ENCODE results near the gene SMIM38.

Gene SMIM38

DNA sequence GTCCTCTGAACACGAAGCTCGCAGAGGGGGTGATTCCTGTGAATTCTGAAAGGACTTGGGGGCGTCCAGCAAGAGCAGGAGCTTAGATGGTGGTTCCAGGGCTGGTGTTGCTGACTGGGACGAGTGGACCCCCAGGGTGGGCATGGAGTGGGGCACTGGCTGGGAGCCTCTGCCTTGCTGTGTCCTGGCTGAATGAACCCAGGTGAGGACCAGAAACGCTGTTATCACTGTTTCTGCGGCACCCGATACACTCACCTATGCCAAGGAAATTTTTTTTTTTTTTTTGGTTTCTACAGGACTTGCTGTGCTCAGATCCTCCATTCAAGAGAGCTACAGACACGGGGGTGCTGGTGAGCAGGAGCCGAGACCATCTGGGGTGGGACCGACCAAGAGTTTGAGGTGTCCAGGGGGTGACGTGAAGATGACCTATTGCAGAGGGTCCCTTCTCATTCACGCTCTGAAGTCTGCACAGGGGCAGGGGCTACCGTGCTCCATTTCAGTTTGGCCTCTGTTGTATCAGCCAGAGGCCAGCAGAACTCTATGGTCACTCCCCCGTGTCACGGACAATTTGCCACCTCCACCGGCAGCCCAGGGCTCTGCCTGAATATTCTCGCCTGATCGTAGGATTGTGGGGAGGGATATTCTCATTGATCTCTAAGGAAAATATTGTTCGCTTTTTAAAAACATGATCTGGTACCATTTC, 3.6 kb downstream of the SMIM38 start:
- no peak for DNase-seq (ENCODE audit: low read depth)

DNA sequence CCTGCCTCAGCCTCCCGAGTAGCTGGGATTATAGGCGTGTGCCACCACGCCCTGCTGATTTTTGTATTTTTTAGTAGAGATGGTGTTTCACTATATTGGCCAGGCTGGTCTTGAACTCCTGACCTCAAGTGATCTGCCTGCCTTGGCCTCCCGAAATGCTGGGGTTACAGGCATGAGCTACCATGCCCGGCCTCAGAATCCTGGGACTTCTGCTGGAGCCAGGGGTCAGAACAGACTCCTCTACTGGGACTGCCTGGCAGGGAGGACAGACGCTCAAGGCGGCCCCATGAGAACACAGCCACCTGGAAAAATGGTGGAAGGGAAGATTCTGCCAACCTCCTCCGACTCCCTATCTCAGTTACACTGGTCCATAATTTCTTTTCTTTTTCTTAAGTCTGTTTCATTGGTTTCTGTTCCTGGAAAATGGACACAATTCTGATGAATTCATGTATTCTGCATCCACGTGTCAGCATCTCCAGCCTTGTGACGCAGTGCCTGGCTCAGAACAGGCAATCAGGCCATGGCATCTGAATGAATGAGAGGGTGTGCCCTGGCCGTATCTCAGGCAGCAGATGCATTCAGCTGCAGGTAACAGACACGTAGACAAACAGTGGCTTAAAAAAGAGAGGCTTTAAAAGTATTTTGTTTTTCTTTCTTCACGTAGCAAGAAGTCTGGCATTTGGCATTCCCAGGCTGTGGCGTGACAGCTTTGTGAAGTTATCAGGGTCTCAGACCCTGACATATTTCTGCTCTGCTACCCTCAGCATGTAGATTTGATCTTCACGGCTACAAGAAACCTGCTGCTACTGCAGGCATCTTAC, 4.8 kb downstream of the SMIM38 start:
- no peak for DNase-seq (ENCODE audit: low read depth)

DNA sequence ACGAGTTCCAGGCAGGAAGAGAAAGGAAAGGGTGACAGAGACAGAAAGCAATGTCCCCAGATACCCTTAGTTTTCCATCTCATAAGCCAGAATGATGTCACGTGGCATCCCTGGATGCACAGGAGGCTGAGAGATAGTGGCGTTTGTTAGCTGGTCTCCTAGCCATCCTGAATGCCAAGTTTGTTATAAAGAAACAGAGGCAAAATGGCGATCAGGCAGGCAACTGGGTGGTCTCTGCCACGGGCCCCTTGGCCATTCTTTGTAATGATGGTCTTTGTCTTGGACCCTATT, 5.3 kb downstream of the SMIM38 start:
- no peak for DNase-seq (ENCODE audit: low read depth)

DNA sequence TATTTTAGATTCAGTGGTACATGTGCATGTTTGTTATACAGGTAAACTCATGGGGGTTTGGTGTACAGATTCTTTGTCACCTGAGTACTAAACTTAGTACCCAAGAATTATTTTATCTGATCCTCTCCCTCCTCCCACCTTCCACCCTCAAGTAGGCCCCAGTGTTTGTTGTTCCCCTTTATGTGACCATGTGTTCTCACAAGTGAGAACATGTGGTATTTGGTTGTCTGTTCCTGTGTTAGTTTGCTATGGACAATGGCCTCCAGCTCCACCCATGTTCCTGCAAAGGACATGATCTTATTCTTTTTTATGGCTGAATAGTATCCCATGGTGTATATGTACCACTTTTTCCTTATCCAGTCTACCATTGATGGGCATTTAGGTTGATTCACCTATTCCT, 6.8 kb downstream of the SMIM38 start:
- DNase-seq (ENCODE audit: low read depth): no peak

DNA sequence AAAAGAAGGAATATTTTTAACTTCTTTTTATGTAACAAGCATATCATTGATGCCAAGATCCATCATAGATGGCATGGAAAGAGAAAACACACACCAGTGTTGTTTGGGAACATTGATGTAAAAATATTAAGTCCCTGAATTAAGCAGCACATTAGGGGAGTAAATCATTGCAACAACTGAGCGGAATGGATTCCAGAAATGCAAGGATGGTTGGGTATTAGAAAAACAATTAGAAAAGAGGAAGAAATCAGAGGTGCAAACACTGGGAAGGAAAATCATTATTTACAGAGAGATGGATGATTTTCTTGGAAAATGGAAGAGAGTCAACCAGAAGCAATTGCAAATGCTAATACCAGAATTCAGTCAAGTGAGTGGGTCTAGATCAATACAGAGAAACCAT, 8.1 kb downstream of the SMIM38 start:
- no peak for DNase-seq (ENCODE audit: low read depth)

DNA sequence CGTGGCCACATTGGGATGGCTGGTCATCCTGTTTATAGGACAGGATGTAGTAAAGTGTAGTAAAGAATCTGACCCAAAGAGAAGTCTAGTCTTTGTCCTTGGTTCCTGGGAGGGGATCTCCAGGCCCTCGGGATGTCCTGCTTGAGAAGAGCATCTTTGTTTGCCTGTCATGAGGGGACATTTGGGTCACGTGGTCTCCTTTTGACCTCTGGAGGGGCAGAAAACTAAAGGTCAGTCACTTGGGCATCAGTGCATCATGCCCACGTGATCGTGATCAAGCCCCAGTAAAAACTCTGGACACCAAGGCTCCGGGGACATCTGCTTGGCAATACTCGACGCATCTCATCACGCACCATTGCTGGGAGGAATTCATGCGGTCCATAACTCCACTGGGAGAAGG, 9.1 kb downstream of the SMIM38 start:
- no peak for DNase-seq (ENCODE audit: low read depth)

DNA sequence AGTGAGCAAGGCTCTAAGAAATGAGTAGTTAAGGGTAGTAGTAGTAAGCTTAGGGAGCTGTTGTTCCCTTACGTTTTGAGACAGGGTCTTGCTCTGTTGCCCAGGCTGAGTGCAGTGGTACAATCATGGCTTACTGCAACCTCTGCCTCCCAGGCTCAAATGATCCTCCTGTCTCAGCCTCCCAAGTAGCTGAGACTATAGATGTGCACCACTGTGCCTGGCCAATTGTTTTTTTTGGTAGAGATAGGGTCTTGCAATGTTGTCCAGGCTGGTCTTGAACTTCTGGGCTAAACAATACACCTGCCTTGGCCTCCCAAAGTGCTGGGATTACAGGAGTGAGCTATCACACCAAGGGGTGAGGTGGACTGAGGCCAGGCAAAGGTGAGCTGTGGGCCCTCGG, 10.0 kb downstream of the SMIM38 start:
- no peak for DNase-seq (ENCODE audit: low read depth)

DNA sequence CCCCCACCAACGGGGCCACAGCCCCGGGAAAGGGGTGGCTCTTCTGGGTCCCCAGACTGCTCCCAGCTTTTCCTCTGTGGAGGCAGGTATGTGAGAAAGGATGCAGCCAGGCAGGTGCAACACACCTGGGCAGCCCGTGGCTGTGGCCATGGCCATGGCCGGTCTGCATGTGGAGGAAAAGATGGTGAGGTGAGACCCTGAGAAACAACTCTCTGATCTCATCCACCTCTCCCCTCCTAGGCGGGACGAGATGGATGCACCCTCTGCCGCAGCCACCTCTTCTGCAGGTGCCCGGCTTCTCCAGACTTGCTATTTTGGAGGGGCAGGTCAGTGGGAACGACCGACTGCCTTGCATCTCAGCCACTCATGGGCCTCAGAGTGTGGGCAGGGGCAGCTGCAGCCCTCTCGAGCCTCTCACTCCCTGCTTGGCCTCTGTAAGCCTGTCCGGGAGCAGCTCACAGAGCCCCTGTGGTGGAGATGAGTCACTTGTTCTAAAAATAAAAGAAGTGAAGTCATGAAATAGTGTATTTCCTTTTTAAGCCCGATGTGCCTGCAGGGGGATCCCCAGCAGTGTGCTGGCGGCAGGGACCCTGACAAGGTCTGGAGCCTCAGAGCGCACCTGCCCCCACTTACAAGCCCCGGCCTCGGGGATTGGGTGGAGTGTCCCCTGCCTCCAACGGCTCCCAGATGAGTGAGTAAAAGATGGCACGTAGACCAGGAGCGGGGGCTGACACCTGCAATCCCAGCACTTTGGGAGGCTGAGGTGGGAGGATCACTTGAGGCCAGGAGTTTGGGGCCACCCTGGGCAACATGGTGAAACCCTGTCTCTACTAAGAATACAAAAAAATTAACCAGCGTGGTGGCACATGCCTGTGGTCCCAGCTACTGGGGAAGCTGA, 10.7 kb downstream of the SMIM38 start:
- peak; percentile 17 for DNase-seq (ENCODE audit: low read depth)

DNA sequence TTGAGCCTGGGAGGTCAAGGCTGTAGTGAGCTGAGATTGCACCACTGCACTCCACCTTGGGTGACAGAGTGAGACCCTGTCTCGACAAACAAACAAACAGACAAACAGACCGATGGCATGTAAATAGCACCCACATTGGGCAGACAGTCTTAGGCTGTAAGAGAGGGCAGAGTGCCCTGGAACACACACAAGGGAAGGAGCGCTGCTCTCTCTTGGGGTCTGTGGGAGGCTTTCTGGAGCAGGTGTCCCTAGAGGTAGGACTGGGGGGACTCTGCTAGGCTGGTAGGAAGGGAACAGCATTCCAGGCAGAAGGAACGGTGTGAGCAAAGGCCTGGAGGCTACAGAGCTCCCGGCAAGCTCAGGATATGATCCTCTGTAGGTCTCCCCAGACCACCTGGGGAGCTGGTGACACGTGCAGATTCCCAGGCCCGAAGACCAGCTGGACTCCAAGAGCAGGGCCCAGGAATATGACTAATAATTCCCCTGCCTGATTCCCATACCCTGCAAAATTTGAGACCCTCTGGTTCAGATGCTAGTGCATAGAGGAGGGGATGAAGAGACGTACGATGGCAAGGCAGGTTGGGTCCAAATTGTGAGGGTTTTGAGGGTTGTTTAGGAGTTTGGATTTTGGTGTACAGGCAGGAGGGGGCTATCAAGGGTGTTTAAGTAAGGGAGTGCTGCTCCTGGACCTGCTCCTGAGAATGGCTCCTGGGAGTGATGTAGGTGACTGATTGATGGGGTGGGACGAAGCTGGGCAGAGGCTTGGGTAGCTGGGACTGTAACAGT, 11.6 kb downstream of the SMIM38 start:
- no peak for DNase-seq (ENCODE audit: low read depth)

DNA sequence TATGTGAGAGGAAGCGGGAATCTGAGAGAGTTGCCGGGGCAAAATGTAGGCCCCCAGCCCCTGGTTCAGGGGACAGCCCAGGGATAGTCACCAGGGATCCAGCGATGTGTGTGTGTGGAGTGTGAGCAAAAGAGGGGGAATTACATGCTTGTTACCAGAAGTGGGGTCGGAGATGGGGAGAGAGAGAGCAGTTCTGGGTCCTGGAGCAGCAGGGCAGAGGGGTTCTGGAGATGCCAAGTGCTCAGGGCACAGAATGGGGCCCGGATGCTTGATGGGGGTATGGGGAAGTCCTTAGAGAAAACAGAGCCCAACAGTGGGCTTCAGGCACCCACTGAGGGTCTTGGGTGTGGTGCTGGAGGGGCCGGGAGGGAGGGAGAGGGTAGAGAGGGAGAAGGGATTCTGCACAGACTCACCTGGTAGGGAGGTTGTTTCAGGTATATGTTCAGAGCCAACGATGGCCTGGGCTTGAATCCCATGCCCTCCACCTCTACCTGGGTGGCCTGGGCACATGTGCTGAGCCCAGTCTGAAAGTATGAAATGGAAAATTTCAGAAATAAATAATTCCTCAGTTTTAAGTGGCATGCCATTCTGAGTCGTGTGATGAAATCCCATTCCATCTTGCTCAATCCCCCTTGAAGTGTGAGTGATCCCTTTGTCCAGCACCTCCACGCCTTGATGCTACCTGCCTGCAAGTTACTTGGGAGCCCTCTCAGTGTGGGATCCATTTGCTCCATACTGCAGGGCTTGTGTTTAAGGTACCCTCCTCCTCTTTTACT, 12.4 kb downstream of the SMIM38 start:
- no peak for DNase-seq (ENCODE audit: low read depth)

DNA sequence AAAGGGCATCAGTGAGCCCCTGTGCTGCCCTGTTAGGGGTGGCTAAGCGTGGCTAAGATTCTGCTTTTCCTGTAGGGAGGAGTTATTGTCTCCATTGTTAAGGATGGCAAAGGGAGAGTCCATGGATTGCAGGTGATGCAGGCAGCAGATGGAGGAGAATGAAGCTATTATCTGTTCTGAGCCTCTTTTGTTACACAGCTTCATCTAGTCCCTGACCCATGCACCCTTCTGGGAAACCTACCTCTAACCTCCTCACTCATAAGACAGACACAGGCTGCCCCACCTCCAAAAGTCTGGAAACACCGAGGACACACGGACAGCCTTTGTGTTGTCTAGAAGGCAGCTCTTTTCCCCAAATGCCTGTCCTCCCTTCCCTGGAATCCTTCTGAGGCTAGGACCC, 13.7 kb downstream of the SMIM38 start:
- DNase-seq (ENCODE audit: low read depth): no peak

DNA sequence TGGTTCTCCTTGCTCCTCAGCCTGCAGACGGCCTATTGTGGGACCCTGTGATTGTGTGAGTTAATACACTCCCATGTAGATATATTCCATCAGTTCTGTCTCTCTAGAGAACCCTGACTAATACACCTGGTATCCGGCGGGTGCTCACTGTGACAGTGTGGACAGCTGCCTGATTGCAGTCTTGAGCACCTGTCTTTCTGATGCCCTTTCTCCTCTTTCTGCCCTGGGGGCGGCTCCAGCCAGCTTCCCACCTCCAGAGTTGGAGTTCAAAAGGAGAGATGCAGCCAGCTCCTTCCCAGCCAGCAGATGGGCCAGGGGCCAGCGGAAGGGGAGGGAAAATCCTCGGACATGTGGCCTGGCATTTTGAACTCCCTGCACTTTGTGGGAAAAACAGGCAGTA, 15.0 kb downstream of the SMIM38 start:
- no peak for DNase-seq (ENCODE audit: low read depth)

DNA sequence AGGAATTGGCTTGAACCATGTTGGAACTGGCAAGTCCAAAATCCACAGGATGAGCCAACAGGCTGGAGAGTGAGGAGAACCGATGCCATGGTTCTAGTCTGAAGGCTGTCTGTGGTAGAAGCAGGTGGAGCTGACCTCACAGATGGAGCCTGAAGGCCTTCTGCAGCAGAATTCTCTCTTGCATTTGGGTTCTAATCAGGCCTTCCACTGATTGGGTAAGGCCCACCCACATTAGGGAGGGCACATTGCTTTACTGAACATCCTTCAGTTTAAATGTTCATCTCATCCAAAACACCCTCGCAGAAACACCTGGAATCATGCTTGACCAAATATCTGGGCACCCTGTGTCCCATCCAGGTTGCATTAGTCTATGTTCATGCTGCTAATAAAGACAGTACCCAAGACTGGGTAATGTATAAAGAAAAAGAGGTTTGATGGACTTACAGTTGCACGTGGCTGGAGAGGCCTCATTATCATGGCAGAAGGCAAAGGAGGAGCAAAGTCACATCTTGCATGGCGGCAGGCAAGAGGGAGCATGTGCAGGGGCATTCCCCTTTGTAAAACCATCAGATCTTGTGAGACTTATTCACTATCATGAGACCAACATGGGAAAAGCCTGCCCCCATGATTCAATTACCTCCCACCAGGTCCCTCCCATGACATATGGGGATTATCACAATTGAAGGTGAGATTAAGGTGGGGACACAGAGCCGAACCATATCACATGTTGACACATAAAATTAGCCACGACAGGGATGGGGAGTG, 15.9 kb downstream of the SMIM38 start:
- no peak for DNase-seq (ENCODE audit: low read depth)

DNA sequence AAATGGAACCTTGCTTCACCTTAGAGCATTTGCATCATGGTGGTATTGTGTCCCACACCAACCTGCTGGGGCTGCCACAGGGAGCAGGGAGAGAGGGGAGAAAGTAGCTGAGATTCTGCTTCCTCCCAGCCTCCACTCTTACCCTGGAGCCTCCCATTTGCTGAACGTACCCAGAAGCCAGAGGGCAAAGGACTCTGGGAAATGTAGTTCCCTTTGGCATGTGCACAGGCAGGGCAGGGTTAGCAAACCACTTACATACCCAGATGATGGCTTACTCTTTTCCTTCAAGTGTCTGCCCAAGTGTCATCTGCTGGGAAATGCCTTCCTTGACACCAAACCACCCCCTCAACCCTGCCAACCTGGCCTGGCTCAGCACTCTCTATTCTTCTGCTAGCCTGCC, 16.9 kb downstream of the SMIM38 start:
- DNase-seq (ENCODE audit: low read depth): no peak

DNA sequence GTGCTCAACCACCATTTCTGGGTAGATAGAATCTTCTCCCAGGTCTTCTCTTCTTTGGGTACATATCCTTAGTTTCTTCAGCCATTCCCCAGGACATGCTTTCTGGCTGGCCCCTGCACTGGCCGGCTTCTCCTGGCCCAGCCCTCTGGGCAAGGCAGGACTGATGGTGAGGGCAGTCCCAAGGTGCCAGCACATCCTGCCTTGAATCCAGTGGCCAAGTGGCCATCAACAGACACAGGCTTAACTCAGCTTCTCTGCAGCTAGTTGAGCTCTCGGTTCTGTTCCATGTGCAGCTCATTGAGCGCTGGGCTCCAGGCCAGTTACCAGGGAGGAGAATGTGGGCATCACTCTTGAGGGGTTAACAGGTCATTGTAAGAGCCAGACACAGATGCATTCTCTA, 17.6 kb downstream of the SMIM38 start:
- no peak for DNase-seq (ENCODE audit: low read depth)

DNA sequence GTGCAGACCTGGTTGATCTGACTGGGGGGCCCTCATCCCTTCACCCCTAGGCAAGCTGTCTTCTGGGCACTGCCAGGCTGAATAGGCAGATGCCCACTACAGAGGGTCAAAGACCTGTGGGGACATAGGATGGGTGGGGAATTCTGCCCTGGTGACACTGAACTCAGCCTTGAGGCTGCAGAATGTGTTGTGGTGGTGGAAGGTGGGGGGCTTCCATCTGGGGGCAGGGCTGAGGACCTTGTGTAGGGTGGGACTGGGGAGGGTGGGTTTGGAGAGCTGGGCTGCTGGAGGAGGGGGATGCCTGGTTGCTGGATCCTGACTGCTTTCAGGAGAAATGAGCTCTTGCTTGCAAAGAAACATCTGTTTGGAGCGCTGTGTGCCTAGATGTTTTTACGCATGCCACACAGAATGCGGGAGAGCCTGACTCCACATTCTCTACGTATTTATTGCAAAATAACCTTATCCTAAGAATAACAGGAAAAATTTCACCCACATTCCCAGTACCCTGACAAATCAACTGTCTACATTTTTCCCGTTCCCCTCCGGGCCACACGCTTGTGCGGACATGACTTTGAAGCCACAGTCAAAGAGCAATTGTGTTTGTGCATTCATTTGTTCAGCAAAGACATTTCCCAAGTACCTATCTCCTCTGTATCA, 18.3 kb downstream of the SMIM38 start:
- DNase-seq (ENCODE audit: low read depth): no peak

DNA sequence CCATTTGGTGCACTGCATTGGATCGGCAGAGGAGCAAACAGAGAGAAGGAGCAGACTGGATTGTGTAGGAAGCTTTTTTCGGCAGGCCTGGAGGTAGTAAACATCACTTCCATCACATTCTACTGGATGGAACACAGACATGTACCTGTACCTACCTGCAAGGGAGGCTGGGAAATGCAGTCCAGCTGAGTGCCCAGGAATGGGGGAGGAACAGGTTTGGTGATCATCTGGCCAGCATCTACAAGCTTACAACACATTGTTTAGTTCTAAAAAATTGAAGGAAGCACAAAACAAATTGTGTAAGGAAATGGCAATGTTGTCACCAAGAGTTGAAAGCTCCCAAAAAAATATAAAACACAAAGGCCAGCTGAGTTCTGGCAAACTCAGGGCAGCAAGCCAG, 19.1 kb downstream of the SMIM38 start:
- DNase-seq (ENCODE audit: low read depth): no peak

DNA sequence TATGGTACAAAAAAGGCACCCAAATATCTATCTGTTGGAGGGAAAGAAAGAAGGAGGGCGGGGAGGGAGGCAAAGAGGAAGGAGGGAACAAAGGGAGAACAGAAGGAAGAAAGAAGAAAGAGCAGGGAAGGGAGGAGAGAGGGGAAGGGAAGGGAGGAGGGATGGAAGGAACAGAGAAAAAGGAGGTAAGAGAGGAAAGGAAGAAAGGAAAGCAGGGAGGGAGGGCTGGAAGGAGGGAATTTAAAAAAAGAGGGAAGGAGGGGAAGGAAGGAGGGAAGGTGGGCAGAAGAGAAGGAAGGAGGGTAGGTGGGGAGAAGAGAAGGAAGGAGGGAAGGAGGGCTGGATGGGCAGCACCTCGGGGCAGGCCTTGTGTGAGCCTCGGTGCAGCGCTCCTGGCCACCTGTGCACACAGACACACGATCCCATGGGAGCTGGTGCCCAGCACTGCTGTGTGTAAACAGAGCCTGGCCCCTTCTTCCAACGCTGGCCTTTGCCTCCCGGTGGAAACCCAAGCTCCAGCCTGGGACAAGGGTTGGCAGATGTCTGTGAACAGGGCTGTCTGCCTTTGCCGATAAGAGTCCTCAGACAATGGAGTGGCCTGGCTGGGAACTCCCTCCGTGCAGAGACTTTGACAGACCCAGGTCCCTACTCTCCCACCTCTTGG, 23.2 kb downstream of the SMIM38 start:
- no peak for DNase-seq (ENCODE audit: low read depth)

DNA sequence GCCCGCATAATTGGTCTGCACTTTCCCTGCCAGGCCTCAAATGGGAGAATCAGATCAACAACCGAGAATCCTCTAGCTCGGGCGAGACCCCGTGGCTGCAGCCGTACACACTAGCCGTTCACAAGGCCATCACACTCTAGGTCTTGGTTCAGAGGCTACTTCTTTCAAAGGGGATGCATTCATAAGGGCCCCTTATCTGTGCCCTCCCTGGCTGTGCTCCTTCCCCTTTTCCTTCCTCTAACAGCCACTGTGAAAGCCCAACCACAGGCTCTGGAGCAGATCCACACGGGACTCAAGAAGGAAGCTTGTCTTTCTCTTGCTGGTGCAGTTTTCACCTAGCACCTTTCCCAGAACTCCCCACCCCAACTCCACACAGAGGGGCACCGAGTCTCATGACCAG, 24.5 kb downstream of the SMIM38 start:
- no peak for DNase-seq (ENCODE audit: low read depth)

DNA sequence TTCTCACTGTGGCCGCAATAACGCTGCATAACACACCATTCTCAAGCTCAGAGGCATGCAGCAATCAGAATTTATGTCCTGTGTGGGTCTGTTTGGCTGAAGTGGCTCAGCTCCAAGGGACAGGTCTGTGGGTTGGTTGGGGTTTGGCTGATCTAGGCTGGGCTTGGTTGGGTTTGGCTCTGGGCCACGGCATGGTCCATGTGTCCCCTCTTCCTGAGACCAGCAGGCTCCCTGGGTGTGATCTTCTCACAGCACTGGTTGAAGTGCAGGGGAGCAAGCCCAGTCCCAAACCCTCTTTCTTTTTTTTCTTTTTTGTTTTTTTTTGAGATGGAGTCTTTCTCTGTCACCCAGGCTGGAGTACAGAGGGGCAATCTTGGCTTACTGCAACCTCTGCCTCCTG, 25.0 kb downstream of the SMIM38 start:
- DNase-seq (ENCODE audit: low read depth): no peak
